ENCODE results near the gene PCF11.

The PCF11 gene

DNA sequence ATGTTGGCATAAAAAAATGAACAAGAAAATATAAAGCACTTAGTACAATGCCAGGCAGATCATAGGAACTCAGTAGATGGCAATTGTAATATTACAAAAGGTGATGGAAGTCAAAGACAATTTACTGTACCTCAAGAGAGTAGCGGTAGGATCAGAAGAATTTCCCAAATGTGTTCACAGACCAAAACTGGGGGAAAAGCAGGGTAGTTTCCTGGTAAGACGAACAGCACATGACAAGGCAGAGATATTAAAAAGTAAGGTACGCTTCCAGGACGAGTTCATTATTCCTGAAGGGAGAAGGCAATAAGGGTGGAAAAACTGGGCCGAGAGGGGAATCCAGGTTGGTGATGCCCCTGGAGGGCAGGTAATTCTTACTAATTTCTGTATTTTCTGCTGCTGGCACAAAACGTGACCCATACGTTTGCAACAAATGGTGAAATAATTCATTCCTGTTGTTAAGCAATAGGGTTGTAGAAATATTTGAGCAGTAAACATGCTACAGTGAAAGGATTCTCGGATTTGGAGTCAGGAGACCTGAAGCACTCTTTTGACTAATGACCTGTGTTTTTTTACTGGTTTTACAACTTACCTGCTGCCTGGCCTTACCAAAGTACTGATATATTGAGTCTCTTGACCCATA is 35.8 kb downstream of the PCF11 start:
- Histone ChIP-seq H3K27me3 (no peaks in the 10 kb centered on the region), H3K36me3 (peaks cover 19% of the 10 kb centered on the region), H3K9me3 (no peaks in the 10 kb centered on the region), H3K4me3 (ENCODE audit: low read depth, low read length) (peak overlapping the region; percentile 97), H3K4me1 (no peaks in the 10 kb centered on the region; the same call in 1 of the 2 replicates)
- DNase-seq: no peak
- TF ChIP-seq CTCF (IDR thresholded peaks at IDR 0.05; ENCODE audit: low read depth, low read length): no peak

DNA sequence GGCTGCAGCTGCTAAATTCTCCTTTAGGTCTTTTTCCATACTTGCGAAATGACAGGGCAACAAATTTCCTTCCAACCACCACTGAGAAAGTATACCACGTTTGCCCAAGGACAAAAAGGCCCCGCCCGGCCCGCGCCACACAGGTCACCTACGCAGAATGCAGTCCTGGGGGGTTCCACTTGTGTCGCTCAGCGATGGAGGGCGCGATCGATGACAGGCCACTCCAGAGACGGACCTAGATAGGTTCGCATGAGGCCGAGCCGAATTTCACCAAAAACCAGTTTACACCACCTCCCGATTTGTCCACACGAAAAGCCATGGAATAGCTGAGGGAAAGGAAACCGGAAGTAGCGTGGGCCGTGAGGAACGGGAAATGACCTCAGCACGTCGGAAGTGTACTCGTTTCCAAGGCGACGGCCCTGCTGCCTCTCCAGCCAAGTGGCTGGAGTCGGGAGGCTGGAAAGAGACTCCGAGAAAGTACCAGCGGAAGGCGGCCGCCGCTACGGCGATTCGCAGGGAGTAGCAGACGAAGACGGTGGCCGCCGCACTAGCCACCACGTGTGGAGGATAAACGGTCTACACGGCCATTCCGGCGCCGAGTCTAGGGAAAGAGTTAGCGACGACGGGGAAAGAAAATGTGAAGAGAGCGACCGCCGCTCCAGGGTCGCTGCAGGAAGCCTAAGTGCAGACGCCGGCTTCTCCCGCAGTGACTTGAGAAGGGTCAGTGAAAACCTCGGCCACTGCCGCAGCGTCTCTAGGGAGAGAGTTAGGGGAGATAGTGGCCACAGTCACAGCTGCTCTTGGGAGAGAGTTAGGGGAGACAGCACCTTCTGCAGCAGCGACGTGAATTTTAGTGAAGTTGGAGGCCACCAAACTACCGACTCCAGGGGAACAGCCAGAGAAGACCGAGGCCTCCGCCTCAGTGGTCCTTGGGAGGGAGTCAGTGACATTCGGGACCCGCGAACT is 36.7 kb downstream of the PCF11 start, which contains the start of gene ANKRD42:
Gene ANKRD42, plus strand, starts transcription at position 398 of the 966 bp plus-strand sequence. CDS start 959 bp downstream, outside the sequence.
- H3K4me3 ChIP-seq (ENCODE audit: low read depth, low read length): peak within 1 kb of the TSS; percentile 97
- no peaks in the 10 kb centered on the region for H3K9me3 ChIP-seq
- no peak for TF ChIP-seq CTCF (IDR thresholded peaks at IDR 0.05; ENCODE audit: low read depth, low read length)
- no peaks in the 10 kb centered on the region for H3K27me3 ChIP-seq
- H3K4me1 ChIP-seq: no peaks in the 10 kb centered on the region; the same call in 1 of the 2 replicates
- DNase-seq: peak; percentile 95
- peaks cover 18% of the 10 kb centered on the region for H3K36me3 ChIP-seq

DNA sequence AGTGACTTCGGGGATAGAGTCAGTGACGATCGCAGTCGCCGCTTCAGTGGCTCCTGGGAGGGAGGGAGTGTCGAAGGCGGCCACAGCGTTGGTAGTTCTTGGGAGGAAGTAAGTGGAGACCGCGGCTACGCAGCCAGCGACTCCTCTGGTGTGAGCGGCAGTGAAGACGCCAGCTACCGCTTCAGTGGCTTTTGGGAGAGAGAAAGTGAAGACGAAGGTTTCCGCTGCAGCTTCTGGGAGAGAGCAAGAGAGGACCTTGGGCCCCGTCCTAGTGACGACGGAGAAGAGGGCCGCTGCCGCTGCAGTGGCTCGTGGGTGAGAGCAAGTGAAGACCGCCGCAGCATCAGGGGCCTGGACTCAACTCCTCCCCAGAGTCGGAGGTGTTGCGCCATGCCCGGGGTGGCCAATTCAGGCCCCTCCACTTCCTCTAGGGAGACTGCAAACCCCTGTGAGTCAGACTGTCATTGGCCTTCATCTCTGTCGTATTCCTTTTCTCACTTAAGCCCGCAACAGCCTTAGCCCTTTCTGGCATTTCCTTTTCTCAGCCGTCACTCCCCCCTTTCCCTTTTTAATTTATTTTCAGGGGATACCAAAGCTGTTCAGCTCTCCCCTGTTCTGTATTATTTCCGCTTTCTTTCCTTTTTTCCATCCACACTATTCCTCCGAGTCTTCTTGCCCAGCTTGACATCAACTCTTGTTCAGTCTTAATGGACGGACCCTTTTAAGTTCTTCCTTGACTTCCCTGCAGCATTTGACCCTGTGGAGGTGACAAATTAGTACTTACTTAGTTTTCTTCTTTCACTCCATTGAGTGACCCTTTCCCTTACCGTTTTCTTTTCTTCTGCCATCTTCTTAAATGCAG is 37.6 kb downstream of the PCF11 start:
- peak; percentile 34 for DNase-seq
- H3K36me3 ChIP-seq: peaks cover 18% of the 10 kb centered on the region
- H3K4me3 ChIP-seq (ENCODE audit: low read depth, low read length): peak overlapping the region; percentile 97
- no peak for TF ChIP-seq CTCF (IDR thresholded peaks at IDR 0.05; ENCODE audit: low read depth, low read length)
- no peaks in the 10 kb centered on the region for H3K27me3 ChIP-seq
- no peaks in the 10 kb centered on the region; the same call in 1 of the 2 replicates for H3K4me1 ChIP-seq
- no peaks in the 10 kb centered on the region for H3K9me3 ChIP-seq

- no peaks in the 10 kb centered on the region for H3K27me3 ChIP-seq
- no peaks in the 10 kb centered on the region; the same call in 1 of the 2 replicates for H3K4me1 ChIP-seq
- no peaks in the 10 kb centered on the region for H3K9me3 ChIP-seq
- peak overlapping the region; percentile 97 for H3K4me3 ChIP-seq (ENCODE audit: low read depth, low read length)
- peaks cover 18% of the 10 kb centered on the region for H3K36me3 ChIP-seq
- TF ChIP-seq CTCF (IDR thresholded peaks at IDR 0.05; ENCODE audit: low read depth, low read length): no peak
- no peak for DNase-seq
Observed at GRCh38 chr11:83195143-83195466, 38.2 kb downstream of the PCF11 start.

DNA sequence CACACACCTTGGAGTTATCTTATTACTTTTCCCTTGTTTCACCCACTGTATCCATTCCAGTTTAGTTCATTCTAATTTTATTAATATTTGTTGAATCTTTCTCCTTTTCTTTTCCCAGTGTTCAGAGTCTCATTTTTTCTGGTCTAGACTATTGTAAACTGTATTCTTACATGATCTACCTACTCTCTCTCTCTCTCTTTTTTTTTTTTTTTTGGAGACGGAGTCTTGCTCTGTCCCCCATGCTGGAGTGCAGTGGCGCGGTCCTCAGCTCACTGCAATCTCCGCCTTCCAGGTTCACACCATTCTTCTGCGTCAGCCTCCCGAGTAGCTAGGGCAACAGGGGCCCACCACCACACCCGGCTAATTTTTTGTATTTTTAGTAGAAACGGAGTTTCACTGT is 38.7 kb downstream of the PCF11 start:
- Histone ChIP-seq H3K9me3 (no peaks in the 10 kb centered on the region), H3K4me1 (no peaks in the 10 kb centered on the region; the same call in 1 of the 2 replicates), H3K27me3 (no peaks in the 10 kb centered on the region), H3K4me3 (ENCODE audit: low read depth, low read length) (no peak overlapping the region), H3K36me3 (peaks cover 14% of the 10 kb centered on the region)
- TF ChIP-seq CTCF (IDR thresholded peaks at IDR 0.05; ENCODE audit: low read depth, low read length): no peak
- no peak for DNase-seq
